Glutamatergic neuron (in vitro differentiated cells): ENCODE data around the gene CLIC3. TPM values are rescaled to one million over a fixed set of nuclear protein-coding genes. Genes with fewer than 3 reads are reported as not detected.

Experiments
- DNase-seq: peaks from one replicate; pipeline ENCODE4 v3.0.0; 2022
- H3K27ac Mint-ChIP-seq: one replicate; pipeline ENCODE4 v1.8.0; 2020; ENCODE audit warnings: mild to moderate bottlenecking, mixed read lengths, inconsistent platforms; ENCODE audit not compliant: unreplicated experiment
- H3K27me3 Mint-ChIP-seq: one replicate; pipeline ENCODE4 v1.8.0; 2020; ENCODE audit warnings: mild to moderate bottlenecking, moderate library complexity, mixed read lengths, inconsistent platforms; ENCODE audit not compliant: unreplicated experiment
- H3K36me3 Mint-ChIP-seq: one replicate; pipeline ENCODE4 v1.8.0; 2020; ENCODE audit warnings: mild to moderate bottlenecking, mixed read lengths, inconsistent platforms; ENCODE audit not compliant: unreplicated experiment
- H3K4me1 Mint-ChIP-seq: one replicate; pipeline ENCODE4 v1.8.0; 2020; ENCODE audit warnings: mild to moderate bottlenecking, low read depth, mixed read lengths, inconsistent platforms; ENCODE audit not compliant: unreplicated experiment
- H3K4me3 Mint-ChIP-seq: one replicate; pipeline ENCODE4 v1.8.0; 2020; ENCODE audit warnings: mild to moderate bottlenecking, mixed read lengths, inconsistent platforms; ENCODE audit not compliant: unreplicated experiment
- H3K9me3 Mint-ChIP-seq: one replicate; pipeline ENCODE4 v1.8.0; 2020; ENCODE audit warnings: mild to moderate bottlenecking, moderate library complexity, mixed read lengths, inconsistent platforms; ENCODE audit not compliant: unreplicated experiment
- CTCF ChIP-seq: fragments of 200-600 bp; sonication (generic); IDR thresholded peaks from one replicate; pipeline ENCODE4 v1.5.0; 2021; ENCODE audit not compliant: partially characterized antibody, unreplicated experiment
- total RNA-seq: library from RNA; stranded (reverse); fragmentation: NEBNext Ultra II Directional; extraction: Animal tissue kit (Norgen Biotek cat#: 25700); gene quantifications from one replicate; pipeline ENCODE4 v1.2.1, GENCODE V29; 2021; ENCODE audit not compliant: unreplicated experiment

The CLIC3 gene
- total RNA-seq, 1 donor from 2014 or later: not detected

GRCh38 chr9:136984464-136985026 is 11.8 kb downstream of the CLIC3 start:
- H3K9me3 Mint-ChIP-seq: peaks cover 10% of the 10 kb centered on the region
- TF ChIP-seq CTCF: no peak
- H3K4me1 Mint-ChIP-seq: peaks cover 4% of the 10 kb centered on the region
- H3K27me3 Mint-ChIP-seq: peaks cover 18% of the 10 kb centered on the region
- H3K36me3 Mint-ChIP-seq: no peaks in the 10 kb centered on the region
- no peak overlapping the region for H3K4me3 Mint-ChIP-seq
- no peak overlapping the region for H3K27ac Mint-ChIP-seq
- peak; percentile 21 for DNase-seq

GRCh38 chr9:136983656-136984314 is 12.6 kb downstream of the CLIC3 start:
- Mint-ChIP-seq H3K36me3 (no peaks in the 10 kb centered on the region), H3K27me3 (peaks cover 14% of the 10 kb centered on the region), H3K9me3 (peaks cover 10% of the 10 kb centered on the region), H3K4me3 (peak overlapping the region; percentile 43), H3K27ac (no peak overlapping the region), H3K4me1 (peaks cover 4% of the 10 kb centered on the region)
- no peak for TF ChIP-seq CTCF
- peak; percentile 51 for DNase-seq

- Mint-ChIP-seq H3K27ac (no peak overlapping the region), H3K27me3 (peaks cover 14% of the 10 kb centered on the region), H3K4me1 (peaks cover 4% of the 10 kb centered on the region)
These were observed 13.2 kb downstream of the CLIC3 start for GRCh38 chr9:136983167-136983566.

GRCh38 chr9:136982232-136983051 is 13.9 kb downstream of the CLIC3 start, which contains the start of gene LCNL1:
Gene LCNL1 (plus strand): TSS chr9:136982993. CDS start chr9:136983587, 594 bp downstream.
- H3K27ac Mint-ChIP-seq: no peak within 1 kb of the TSS

More at GRCh38 chr9:136983167-136983566, 13.2 kb downstream of the CLIC3 start:
- Mint-ChIP-seq H3K4me3 (no peak overlapping the region), H3K36me3 (no peaks in the 10 kb centered on the region), H3K9me3 (peaks cover 10% of the 10 kb centered on the region)
- no peak for TF ChIP-seq CTCF
- DNase-seq: no peak

More at GRCh38 chr9:136982232-136983051, 13.9 kb downstream of the CLIC3 start, which contains the start of gene LCNL1:
- no peaks in the 10 kb centered on the region for H3K36me3 Mint-ChIP-seq
- peaks cover 4% of the 10 kb centered on the region for H3K4me1 Mint-ChIP-seq
- H3K4me3 Mint-ChIP-seq: peak within 1 kb of the TSS; percentile 43
- H3K27me3 Mint-ChIP-seq: peaks cover 11% of the 10 kb centered on the region
- DNase-seq: no peak
- TF ChIP-seq CTCF: no peak
- peaks cover 7% of the 10 kb centered on the region for H3K9me3 Mint-ChIP-seq
